H9 (cell line): ENCODE results near the gene SBNO1. TPM values are rescaled to one million over a fixed set of nuclear protein-coding genes. Genes with fewer than 3 reads are reported as not detected.

Experiments
- DNase-seq: peaks from one replicate; pipeline ENCODE4 v3.0.0-alpha.2; 2017
- H2AFZ ChIP-seq: one replicate; pipeline ENCODE4 v1.6.1; 2013; ENCODE audit warnings: mild to moderate bottlenecking, low read length, control low read depth, moderate library complexity
- H2AK5ac ChIP-seq: 2 replicates; pipeline ENCODE4 v1.6.1; 2013; ENCODE audit warnings: low read length, control low read depth, mixed read lengths; ENCODE audit not compliant: insufficient read length
- H2BK120ac ChIP-seq: one replicate; pipeline ENCODE4 v1.6.1; 2013; ENCODE audit warnings: low read depth, mild to moderate bottlenecking, low read length, control low read depth, inconsistent platforms; ENCODE audit not compliant: poor library complexity, severe bottlenecking
- H2BK12ac ChIP-seq: 2 replicates; pipeline ENCODE4 v1.6.1; 2013; ENCODE audit warnings: low read length, control low read depth, mixed read lengths, low read depth; ENCODE audit not compliant: insufficient read length
- H2BK15ac ChIP-seq: 2 replicates; pipeline ENCODE4 v1.6.1; 2013; ENCODE audit warnings: low read depth, low read length, control low read depth
- H2BK20ac ChIP-seq: one replicate; pipeline ENCODE4 v1.6.1; 2013; ENCODE audit warnings: low read depth, mild to moderate bottlenecking, low read length, control low read depth, inconsistent platforms; ENCODE audit not compliant: poor library complexity, severe bottlenecking
- H2BK5ac ChIP-seq: 2 replicates; pipeline ENCODE4 v1.6.1; 2013; ENCODE audit warnings: low read length, control low read depth, mixed read lengths; ENCODE audit not compliant: insufficient read length
- H3K14ac ChIP-seq: 2 replicates; pipeline ENCODE4 v1.6.1; 2013; ENCODE audit warnings: low read length, control low read depth; ENCODE audit not compliant: insufficient read depth
- H3K18ac ChIP-seq: 2 replicates; pipeline ENCODE4 v1.6.1; 2013; ENCODE audit warnings: low read depth, mild to moderate bottlenecking, mixed read lengths, low read length, control low read depth; ENCODE audit not compliant: insufficient read length
- H3K23ac ChIP-seq: 2 replicates; pipeline ENCODE4 v1.6.1; 2013; ENCODE audit warnings: low read length, control low read depth, mixed read lengths, low read depth; ENCODE audit not compliant: insufficient read length
- H3K23me2 ChIP-seq: 2 replicates; pipeline ENCODE4 v1.6.1; 2013; ENCODE audit warnings: low read depth, mild to moderate bottlenecking, mixed read lengths, low read length, control low read depth; ENCODE audit not compliant: insufficient read length, poor library complexity, severe bottlenecking
- H3K27ac ChIP-seq: 2 replicates; pipeline ENCODE4 v1.5.1; 2013; ENCODE audit warnings: low read length, control low read depth, mixed read lengths, low read depth; ENCODE audit not compliant: insufficient read length
- H3K27me3 ChIP-seq: 2 replicates; pipeline ENCODE4 v1.6.1; 2013; ENCODE audit warnings: low read length, control low read depth, inconsistent platforms; ENCODE audit not compliant: insufficient read depth
- H3K4ac ChIP-seq: 2 replicates; pipeline ENCODE4 v1.6.1; 2013; ENCODE audit warnings: low read depth, mild to moderate bottlenecking, control low read depth, inconsistent platforms, low read length, moderate library complexity
- H3K4me1 ChIP-seq: 2 replicates; pipeline ENCODE4 v1.6.1; 2013; ENCODE audit warnings: low read length, control low read depth, inconsistent platforms; ENCODE audit not compliant: insufficient read depth
- H3K4me2 ChIP-seq: 2 replicates; pipeline ENCODE4 v1.6.1; 2013; ENCODE audit warnings: low read length, control low read depth, mixed read lengths; ENCODE audit not compliant: insufficient read length, insufficient read depth
- H3K56ac ChIP-seq: 2 replicates; pipeline ENCODE4 v1.6.1; 2013; ENCODE audit warnings: low read depth, mild to moderate bottlenecking, mixed read lengths, low read length, control low read depth; ENCODE audit not compliant: insufficient read length
- H3K79me1 ChIP-seq: 2 replicates; pipeline ENCODE4 v1.6.1; 2013; ENCODE audit warnings: low read depth, mild to moderate bottlenecking, moderate library complexity, low read length, control low read depth, inconsistent platforms; ENCODE audit not compliant: insufficient read depth, poor library complexity, severe bottlenecking
- H3K79me2 ChIP-seq: 2 replicates; pipeline ENCODE4 v1.6.1; 2013; ENCODE audit warnings: low read length, control low read depth, inconsistent platforms; ENCODE audit not compliant: insufficient read depth
- H3K9ac ChIP-seq: 2 replicates; pipeline ENCODE4 v1.6.1; 2013; ENCODE audit warnings: low read length, control low read depth, mixed read lengths; ENCODE audit not compliant: insufficient read length; ENCODE audit errors: extremely low read depth
- H3K9me3 ChIP-seq: one replicate; pipeline ENCODE4 v1.6.1; 2013; ENCODE audit warnings: low read depth, low read length, inconsistent platforms; ENCODE audit not compliant: control insufficient read depth
- H3T11ph ChIP-seq: one replicate; pipeline ENCODE4 v1.6.1; 2013; ENCODE audit warnings: mild to moderate bottlenecking, low read length, control low read depth, inconsistent platforms
- H4K20me1 ChIP-seq: one replicate; pipeline ENCODE4 v1.6.1; 2013; ENCODE audit not compliant: control insufficient read depth, insufficient read length, insufficient read depth
- H4K5ac ChIP-seq: 2 replicates; pipeline ENCODE4 v1.6.1; 2013; ENCODE audit warnings: low read depth, mild to moderate bottlenecking, mixed read lengths, low read length, control low read depth; ENCODE audit not compliant: insufficient read length
- H4K8ac ChIP-seq: replicated peaks from 2 replicates; pipeline ENCODE4 v1.6.1; 2013; ENCODE audit warnings: low read length, control low read depth, mixed read lengths, low read depth; ENCODE audit not compliant: insufficient read length
- H4K91ac ChIP-seq: 2 replicates; pipeline ENCODE4 v1.6.1; 2013; ENCODE audit warnings: low read depth, mild to moderate bottlenecking, moderate library complexity, mixed read lengths, low read length, control low read depth; ENCODE audit not compliant: insufficient read length
- H3K27ac Mint-ChIP-seq, 3 experiments: 2 replicates in 2 of 3; 3 replicates in 1 of 3; pipeline ENCODE4 v1.8.0; 2020 to 2021; ENCODE audit warnings: mixed read lengths in 3 of 3, mild to moderate bottlenecking in 1 of 3, moderate library complexity in 1 of 3
- H3K27me3 Mint-ChIP-seq: 2 replicates; pipeline ENCODE4 v1.8.0; 2021; ENCODE audit warnings: low read depth, mild to moderate bottlenecking, moderate library complexity, mixed read lengths
- H3K36me3 Mint-ChIP-seq, 3 experiments: 2 replicates in 2 of 3; 3 replicates in 1 of 3; pipeline ENCODE4 v1.8.0; 2020 to 2021; ENCODE audit warnings: low read depth in 3 of 3, mixed read lengths in 3 of 3; ENCODE audit not compliant: insufficient read depth in 1 of 3
- H3K4me1 Mint-ChIP-seq, 2 experiments: 2 replicates each; pipeline ENCODE4 v1.8.0; 2020; ENCODE audit warnings: mixed read lengths in 2 of 2
- H3K4me3 Mint-ChIP-seq, 2 experiments: 2 replicates in 1 of 2; 3 replicates in 1 of 2; pipeline ENCODE4 v1.8.0; 2020 to 2021; ENCODE audit warnings: mild to moderate bottlenecking in 2 of 2, mixed read lengths in 2 of 2, moderate library complexity in 1 of 2
- H3K9me3 Mint-ChIP-seq, 2 experiments: 2 replicates in 1 of 2; 3 replicates in 1 of 2; pipeline ENCODE4 v1.8.0; 2020; ENCODE audit warnings: mild to moderate bottlenecking in 2 of 2, mixed read lengths in 2 of 2, moderate library complexity in 1 of 2
- WGBS: extraction: QIAGEN DNeasy Blood & Tissue Kit; methylation state at CpG from one replicate; pipeline ENCODE4 v1.1.7; 2013; ENCODE audit warnings: missing lambda C conversion rate, low lambda C conversion rate, mixed read lengths; ENCODE audit not compliant: insufficient read length; ENCODE audit errors: extremely low coverage; 5-methylcytosine and 5-hydroxymethylcytosine counted together
- total RNA-seq: library from RNA; stranded (reverse); gene quantifications from 2 replicates; pipeline ENCODE4 v1.2.1, GENCODE V29; 2021
- TF ChIP-seq, protein P1 (sequence below): fragments of 200-600 bp; sonication (generic); conservative IDR thresholded peaks from 3 replicates; pipeline ENCODE4 v1.8.0; 2021; ENCODE audit warnings: antibody characterized with exemption, mild to moderate bottlenecking

The SBNO1 gene
- total RNA-seq, 1 experiment from 2014 or later: 47.5 TPM

DNA sequence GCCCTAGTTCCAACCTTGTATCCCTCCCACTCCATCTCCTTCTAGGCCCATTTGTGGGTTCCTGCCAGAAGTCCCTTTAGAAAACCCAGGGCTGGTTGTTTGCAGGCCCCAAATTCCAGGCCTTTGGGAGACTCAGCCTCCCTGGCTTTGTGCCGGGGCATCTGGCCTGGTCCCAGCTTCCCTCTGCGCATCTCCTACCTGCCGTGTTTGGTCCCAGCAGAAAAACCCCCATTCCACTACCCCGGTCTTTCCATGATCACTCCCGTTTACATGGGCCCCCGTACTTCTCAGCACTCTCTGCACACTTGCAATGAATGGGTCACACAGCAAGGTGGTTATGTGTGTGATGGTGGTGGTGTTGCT lies 34.6 kb upstream of the SBNO1 start:
- H2BK12ac ChIP-seq: no peak overlapping the region
- TF ChIP-seq, protein P1, sequence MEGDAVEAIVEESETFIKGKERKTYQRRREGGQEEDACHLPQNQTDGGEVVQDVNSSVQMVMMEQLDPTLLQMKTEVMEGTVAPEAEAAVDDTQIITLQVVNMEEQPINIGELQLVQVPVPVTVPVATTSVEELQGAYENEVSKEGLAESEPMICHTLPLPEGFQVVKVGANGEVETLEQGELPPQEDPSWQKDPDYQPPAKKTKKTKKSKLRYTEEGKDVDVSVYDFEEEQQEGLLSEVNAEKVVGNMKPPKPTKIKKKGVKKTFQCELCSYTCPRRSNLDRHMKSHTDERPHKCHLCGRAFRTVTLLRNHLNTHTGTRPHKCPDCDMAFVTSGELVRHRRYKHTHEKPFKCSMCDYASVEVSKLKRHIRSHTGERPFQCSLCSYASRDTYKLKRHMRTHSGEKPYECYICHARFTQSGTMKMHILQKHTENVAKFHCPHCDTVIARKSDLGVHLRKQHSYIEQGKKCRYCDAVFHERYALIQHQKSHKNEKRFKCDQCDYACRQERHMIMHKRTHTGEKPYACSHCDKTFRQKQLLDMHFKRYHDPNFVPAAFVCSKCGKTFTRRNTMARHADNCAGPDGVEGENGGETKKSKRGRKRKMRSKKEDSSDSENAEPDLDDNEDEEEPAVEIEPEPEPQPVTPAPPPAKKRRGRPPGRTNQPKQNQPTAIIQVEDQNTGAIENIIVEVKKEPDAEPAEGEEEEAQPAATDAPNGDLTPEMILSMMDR: no peak
- H3K23me2 ChIP-seq: no peaks in the 10 kb centered on the region
- DNase-seq: no peak
- H3K36me3 Mint-ChIP-seq: peaks cover 27 to 66% (median 41%) of the 10 kb centered on the region in 3 experiments; a peak in 6 of 7 replicates
- no CpG with 5 or more reads among the region's 6 CpGs for WGBS
- H4K8ac ChIP-seq: no peak overlapping the region
- H3K79me1 ChIP-seq: no peaks in the 10 kb centered on the region
- peaks cover 6% of the 10 kb centered on the region; the same call in 1 of the 2 replicates for H3K27me3 ChIP-seq
- no peak overlapping the region for H4K5ac ChIP-seq
- no peak overlapping the region for H2BK20ac ChIP-seq
- no peaks in the 10 kb centered on the region for H3K9me3 ChIP-seq
- no peaks in the 10 kb centered on the region; the same call in 1 of the 2 replicates for H3K4me1 ChIP-seq
- H3K9ac ChIP-seq: no peak overlapping the region
- H3K9me3 Mint-ChIP-seq: no peaks in the 10 kb centered on the region
- peaks cover 93% of the 10 kb centered on the region for H3K27me3 Mint-ChIP-seq
- no peak overlapping the region for H3K23ac ChIP-seq
- H3K27ac Mint-ChIP-seq: no peak overlapping the region
- no peak overlapping the region for H2BK5ac ChIP-seq
- no peak overlapping the region for H2BK15ac ChIP-seq
- H3K56ac ChIP-seq: no peak overlapping the region
- H3K27ac ChIP-seq: no peak overlapping the region
- H2AK5ac ChIP-seq: no peak overlapping the region
- H3K4me2 ChIP-seq: no peak overlapping the region
- H2BK120ac ChIP-seq: no peak overlapping the region
- no peak overlapping the region for H3K18ac ChIP-seq
- no peak overlapping the region for H3K14ac ChIP-seq
- H3K79me2 ChIP-seq: no peaks in the 10 kb centered on the region
- H3K4me1 Mint-ChIP-seq: peaks cover 8 to 10% of the 10 kb centered on the region in 2 experiments
- H3K4me3 Mint-ChIP-seq: no peak overlapping the region
- H4K91ac ChIP-seq: no peak overlapping the region
- no peak overlapping the region for H2AFZ ChIP-seq
- no peaks in the 10 kb centered on the region for H4K20me1 ChIP-seq
- no peak overlapping the region for H3T11ph ChIP-seq
- no peak overlapping the region for H3K4ac ChIP-seq
